CD4-positive, alpha-beta T cell treated with Interferon alpha-2 for 1 hour (primary cell): ENCODE data around the gene LDLRAD3.

Source experiments
- DNase-seq, 2 donors: peaks; one replicate each; pipeline ENCODE4 v3.0.0-alpha.2; 2020 to 2022

LDLRAD3 gene

DNA sequence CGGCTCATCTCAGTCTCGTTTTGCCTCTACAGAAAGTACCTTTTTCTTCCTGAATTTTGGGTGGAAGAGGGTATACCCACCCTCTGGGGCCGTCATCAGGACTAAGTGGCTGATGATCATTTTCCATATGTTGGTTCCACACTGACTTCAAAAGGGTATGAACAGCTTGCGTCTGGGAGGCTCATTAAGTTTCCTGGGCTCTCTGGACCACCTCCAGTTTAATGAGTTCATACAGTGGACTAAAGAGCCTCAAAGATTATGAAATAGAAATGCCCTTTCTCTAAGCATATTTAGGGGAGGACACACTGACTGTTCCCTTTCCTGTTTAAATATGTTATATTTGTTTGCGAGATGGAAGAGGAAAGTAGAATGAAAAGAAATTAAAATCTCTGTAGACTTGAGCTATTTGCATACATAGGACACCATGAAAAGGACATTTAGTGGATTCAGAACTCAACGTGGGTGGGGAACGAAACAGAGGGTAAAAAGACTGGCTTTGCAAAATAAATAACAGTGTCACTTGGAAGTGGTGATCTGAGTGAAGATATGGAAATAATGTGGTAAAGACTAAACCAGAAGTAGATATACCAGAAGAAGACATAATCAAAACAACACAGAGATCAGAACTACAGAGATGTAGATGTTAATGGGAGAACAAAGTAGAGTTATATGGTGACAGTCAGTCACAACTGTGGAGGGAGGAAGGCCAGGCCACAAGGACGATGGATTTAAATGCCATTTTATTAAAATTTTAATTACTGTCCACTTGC is 18.7 kb downstream of the LDLRAD3 start:
- no peak for DNase-seq

DNA sequence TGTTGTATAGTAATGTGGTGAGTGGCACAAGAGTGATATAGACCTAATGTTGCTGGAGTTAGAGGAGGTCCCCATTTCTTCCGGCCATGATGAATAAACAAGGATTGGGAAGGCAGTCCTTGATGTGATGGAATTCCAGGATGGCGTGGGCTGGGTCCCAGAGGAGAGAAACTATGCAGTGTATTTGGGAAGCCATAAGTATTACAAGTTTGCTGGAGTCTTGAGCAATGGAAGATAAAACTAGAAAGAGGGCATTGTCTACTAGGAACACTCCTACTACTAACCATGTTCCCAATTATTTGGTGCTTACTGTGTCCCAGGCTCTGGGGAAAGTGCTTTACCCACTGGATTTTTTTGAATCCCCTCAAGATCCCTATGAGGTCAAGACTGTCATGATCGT is 20.0 kb downstream of the LDLRAD3 start:
- no peak for DNase-seq

DNA sequence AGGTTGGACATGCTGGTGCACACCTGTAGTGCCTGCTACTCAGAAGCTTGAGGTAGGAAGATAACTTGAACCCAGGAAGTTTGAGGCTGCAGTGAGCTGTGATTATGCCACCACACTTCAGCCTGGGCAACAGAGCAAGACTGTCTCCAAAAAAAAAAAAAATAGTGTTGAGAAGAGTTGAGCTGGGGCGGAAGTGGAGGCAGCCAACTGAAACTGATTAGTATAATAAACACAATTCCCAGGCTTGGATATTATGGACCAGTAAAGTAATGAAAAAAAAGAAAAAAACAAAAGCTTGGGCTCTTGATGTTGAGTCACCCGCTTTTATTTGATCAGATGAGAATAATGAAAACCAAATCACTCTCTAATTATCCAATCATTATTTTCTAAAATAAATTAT is 21.0 kb downstream of the LDLRAD3 start:
- no peak for DNase-seq

DNA sequence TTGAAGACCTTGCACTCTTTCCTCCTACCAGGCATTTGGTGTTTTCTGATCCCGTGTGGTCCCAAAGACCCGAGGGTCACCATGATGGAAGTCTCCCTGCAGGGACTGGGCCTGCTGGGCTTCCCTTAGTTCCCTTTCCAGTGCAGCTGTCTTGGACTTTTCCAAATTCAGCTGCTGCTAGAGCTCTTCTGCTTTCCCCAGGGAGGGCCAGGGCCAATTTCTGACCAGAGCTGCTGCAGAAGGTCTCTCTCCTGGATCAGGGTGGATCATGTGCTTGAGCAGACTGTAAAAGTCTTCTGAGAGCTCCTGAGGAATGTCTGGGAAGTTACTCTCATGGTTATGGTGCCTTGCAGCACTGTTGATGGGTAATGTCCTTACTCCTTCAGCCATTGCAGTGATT is 23.2 kb downstream of the LDLRAD3 start:
- DNase-seq = no peak

DNA sequence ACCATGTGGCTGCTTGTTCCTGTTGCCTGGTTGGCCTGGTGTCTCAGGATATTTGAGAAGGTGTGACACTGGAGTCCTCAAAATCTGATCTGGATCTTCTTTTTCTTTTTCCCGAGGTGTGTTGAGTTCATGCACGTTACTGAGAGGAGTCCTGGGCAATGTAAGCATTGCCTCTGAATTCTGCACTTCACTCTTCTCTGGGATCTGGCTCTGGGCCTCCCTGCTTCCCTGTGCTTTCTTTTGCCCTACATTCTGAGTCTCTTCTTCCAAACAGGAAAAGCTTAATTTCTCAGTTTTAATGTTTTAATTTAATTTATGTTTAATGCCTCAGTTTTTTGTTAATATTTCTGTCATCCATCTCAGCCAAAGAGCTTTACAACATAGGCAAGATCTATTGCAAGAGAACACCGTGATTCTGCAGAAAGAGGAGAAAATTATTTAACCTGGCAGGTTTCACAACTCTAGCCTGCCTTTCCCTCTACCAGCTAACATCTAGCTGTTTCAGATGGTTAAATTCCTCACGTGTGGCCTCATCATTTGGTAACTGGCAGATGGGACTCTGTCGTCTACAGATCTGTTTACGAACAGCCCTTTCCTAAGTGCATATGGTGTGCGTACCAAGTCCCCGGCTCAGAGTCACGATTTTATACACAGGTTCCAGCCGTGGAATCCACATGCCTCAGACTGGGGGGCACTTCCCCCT is 24.7 kb downstream of the LDLRAD3 start:
- no peak for DNase-seq

DNA sequence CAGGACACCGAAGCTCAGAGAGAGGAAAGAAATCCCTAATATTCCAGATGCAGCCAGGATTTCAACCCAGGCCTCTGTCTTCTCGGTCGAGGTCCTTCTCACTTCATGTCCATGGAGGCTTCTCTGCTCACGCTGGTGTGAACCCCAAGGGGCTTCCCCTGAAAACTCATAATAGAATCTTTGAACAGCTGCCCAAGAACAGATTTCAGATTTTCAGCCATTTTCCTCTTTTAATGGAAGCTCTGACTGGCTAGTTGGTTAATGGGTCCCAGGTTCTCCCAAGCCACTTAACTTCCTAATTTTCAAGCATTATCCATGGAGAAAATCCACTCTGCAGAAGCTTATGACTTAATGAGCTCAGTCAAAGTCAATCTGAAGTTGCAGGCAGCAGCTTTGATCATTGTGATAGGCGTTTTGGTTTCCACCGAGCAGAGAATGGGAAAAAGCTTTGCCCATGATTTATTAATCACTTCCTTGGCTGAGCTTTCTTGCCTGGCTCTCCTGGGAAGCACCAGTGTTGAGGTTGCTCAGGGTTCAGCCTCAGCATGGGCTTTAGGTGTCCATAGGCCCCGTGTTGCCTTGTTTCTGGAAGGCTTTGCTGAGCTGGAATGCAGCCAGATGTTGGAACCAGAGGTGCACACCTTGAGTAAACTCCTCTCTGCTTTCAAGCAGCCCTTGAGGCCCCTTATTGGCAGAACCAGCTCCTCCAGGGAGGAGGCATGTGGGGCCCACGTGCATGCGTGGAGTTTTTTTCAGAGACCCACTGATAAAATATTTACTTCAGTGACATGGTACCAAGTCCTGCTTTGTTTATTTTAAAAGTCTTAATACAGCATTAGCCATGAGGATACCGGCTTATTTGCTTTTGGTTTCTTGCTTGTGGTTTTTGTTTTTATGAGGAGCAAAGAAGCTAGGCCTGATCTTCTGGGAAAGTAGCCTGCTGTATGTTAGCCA is 25.5 kb downstream of the LDLRAD3 start:
- no peak for DNase-seq

DNA sequence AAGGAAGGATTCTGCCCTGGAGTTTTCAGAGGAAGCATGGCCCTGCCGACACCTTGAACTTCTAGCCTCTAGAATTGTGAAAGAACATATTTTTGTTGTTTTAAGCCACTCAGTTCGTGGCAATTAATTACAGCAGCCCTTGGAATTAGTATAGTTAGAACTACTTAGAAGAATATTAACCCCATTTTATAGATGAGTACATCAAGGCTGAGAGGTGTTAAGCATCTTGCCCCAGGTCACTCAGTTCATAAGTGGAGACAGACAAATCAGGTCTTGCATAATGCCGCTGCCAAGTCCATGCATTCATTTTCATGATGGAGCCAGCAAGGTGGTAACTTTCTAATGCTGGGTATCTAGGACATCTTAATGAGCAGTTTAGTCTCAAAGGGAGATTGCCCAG is 26.6 kb downstream of the LDLRAD3 start:
- DNase-seq = no peak

DNA sequence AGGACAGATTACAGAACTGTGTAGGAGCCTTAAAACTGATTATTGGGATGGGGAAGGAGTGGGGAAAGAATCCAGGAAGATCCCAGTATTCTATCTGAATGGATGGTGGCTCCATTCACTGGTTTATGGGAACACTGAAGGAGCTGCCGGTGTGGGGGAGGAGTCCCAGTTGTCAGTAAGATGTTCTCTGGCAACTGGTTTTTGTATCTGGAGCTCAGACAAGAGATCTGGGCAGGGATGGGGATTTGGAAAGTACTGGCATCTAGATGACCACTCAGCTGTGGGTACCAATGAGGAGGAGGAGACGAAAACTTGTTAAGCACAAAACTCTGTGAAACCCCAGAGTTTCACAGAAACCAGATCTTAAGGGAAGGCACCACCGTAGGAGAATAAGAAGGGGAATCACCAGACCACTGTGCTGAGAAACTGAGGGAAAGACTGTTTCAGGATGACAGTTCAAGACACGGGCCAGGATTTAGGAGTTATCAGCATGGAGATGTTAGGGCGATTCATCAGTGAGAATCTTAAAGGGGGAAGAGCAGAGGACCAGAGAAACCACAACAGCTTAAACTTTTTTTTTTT is 28.1 kb downstream of the LDLRAD3 start:
- DNase-seq = no peak

DNA sequence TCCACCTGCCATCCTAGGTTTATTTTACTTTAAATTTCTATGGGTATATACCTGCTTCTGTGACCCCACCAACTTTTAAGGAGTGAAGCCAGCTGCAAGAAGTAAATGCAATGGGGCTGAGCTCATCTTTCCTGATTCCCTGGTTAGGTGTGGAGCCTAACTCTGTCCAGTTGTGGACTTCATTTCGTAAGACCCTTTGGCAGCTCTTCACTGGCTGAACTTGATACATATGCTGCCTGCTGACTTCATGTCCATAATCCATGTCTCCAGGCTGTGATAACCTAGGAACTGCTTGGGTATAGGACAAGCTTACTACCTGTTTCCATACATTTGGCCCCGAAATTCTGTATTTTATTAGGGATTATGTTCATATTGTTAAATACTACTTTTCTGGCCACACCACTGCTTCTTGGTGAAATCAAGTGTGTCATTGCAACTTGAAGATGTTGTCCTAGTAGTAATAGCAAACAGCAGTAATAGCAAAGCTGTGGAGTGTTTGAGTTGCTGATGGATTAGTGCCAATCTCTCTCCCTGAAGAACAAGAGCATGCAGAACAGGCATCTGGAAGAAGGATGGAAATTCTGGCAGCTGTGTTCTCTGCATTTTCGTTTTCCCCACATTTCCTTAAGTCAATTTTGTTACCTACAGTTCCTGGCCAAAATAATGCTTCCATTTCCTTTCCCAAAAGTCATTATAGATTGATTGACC is 31.2 kb downstream of the LDLRAD3 start:
- DNase-seq = no peak

DNA sequence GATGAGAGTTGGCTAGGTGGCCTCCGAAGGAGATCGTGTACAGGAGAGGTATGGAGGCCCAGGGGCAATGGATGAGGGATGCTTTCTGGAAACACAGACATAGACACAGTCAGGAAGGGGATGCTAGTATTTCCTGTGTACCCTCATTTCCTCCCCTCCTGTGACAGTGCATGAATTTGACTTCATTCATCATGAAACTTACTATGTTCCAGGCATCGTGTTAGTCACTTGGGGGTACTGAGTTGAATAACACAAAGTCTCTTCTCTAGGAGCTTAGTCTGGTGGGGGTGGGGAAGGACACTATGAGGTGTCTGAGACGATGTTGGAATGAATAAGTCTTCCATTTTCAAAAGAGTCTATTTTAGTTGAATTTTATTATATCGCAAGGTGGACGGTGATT is 32.6 kb downstream of the LDLRAD3 start:
- no peak for DNase-seq

DNA sequence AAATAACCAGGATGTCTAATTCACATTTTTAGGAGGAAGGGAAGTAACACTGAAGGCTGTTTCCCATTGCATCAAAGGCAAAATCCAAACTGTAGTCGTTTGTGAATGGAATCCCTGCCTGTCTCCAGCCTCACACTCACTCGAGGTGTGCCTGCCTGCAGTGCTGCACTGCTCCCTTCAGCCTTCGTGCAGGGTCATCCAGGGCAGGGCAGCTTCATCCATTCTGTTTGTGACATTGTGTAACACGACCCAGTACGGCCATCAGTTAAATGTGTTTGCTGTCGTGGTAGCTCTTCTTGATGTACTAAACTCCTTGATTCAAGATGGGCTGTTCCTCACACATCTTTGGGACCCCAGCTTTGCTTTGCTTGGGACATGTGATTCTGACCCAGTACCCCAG is 34.3 kb downstream of the LDLRAD3 start:
- DNase-seq = no peak

DNA sequence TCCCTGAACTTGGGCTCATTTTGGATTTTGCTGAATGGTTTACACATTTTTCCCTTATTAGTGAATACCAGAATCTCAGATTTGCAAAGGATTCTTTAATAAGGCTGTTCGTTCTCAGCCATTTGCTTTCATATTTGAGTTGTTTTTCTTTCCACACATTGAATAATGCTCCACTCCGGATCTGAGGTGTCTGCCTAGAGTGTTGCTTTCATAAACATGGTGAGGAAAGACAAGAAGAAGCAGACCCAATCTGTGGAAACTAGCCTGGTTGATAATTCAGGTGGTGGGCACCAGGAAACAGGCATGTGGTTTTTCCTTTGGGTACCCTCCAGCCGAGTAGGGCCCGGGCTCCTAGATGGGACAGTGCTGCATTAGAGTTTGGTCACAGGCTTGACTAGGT is 35.0 kb downstream of the LDLRAD3 start:
- DNase-seq = no peak

DNA sequence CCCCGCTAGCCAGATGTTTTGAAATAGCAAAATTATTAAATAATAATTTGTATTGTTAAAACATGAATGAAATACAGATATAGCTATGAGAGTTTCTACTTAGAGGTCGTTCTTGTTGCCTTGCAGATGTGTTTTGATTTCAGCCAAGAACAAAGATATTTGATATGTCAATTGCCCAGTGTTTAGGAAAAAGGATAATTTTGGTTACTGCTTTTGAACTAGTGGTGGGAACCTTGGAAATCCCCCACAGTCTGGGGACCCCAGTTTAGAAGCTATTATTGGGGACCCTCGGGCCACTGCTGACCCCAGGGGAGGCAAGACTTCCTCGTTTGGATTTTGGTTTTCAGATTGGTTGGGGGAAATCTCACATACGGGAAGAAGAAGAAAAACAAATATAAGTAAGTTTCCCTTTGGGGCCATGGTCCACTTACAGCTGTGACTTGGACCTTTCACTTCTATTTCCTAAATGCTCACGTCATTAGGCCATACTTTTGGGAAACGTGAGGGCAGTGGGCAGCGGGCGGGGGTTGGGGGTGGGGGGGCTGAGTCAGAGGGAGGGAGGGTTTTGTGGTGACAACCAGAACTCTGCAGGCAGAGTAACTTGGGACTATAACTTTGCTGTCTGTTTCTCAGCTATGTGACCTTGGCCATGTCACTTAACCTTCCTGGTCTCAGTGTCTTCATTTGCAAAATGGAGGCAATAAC is 37.0 kb downstream of the LDLRAD3 start:
- DNase-seq = peak in 1 of 2 donors; percentile 2

DNA sequence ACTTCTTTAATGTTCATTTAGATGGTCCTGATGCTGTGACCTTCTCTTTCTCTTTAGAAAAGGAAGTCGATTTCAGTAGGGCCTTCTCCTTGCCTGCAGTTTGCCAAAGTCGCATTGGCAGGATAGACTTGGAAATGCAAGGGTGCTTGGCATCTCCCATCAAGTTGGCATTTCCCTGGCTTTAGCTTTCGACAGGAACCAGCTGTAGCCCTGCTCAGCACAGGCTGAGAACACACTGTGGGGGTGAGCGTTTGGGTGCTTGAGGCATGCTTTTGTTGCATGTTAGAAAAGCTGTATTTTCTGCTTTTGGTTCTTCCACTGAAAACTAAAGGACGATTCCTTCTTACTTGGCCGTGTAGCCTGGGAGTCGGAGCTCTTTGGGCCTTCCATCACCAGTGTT is 37.7 kb downstream of the LDLRAD3 start:
- no peak for DNase-seq

DNA sequence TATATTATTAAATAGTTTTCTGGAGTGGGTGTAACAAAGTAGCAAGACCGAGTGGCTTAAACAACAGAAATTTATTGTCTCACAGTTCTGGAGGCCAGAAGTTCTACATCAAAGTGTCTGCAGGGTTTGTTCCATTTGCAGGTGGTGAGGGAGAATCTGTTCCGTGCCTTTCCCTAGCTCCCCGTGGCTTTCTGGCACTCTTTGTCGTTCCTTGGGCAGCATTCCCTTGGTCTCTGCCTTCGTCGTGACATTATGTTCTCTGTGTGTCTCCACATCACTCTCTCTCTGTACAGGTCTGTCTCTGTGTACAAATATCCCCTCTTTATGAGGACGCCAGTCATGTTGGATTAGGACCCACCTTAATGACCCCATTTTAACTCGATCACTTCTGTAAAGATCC is 38.2 kb downstream of the LDLRAD3 start:
- DNase-seq = no peak

DNA sequence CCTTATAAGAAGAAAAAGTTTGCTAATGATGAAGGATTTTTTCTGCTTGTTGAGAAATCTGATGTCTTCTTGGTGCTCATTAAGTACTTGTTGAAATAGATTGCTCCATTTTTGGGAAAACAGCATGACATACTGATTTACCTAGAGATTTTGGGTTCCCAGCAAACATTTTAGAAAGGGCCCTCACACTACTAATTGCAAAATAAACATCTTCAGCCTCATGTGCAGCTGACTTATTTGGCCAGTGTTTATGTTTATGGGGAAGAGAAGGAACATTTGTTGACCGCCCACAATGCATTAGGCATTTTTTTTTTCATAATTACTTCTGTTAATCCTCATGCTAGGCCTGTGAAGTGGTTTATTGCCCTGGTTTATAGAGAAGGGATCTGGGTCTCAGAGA is 40.1 kb downstream of the LDLRAD3 start:
- no peak for DNase-seq

DNA sequence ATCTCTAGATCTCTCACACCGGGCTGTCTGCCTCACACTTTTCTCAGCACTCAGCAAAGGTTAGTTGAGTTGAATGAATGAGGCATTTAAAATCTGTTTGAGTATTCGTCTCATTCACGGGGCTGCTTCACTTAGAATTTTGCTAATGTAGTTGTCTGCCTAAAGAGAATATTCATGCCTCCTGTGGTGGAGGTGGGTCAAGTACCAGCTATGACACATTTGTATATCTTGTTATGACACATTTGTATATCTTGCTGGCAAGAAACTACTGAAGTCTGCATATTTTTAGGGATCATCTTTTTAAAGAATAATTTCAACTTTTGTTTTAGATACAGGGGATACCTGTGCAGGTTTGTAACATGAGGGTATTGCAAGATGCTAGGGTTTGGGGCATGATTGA is 43.1 kb downstream of the LDLRAD3 start:
- DNase-seq = no peak

DNA sequence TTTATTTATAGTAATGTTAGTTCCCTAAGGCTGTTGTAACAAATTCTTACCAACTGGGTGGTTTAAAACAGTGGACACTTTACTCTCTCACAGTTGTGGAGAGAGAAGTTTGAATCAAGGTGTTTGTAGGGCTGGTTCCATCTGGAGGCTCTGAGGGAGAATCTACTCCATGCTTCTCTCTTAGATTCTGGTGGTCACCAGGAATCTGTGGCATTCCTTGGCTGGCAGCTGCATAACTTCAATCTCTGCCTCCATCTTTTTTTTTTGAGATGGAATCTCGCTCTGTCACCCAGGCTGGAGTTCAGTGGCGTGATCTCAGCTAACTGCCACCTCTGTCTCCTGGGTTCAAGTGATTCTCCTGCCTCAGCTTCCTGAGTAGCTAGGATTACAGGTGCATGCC is 46.3 kb downstream of the LDLRAD3 start:
- DNase-seq = no peak

DNA sequence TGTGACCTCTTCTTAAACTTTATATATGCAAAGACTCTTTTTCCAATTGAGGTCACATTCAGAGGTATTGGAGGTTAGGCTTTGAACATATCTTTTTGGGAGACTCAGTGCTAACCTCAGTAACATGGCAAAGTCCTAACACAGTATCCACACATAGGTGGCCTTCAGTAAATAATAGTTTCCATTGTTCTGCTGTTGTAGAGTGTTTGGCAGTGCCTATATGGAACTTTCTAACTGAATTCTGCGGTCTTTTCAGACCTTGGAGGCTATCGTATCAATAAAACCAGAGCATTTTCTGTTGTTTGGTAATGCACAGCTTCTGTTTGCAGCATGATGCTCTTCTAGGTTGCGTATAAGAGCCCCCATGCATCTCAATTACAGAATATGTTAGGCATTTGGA is 47.0 kb downstream of the LDLRAD3 start:
- no peak for DNase-seq

DNA sequence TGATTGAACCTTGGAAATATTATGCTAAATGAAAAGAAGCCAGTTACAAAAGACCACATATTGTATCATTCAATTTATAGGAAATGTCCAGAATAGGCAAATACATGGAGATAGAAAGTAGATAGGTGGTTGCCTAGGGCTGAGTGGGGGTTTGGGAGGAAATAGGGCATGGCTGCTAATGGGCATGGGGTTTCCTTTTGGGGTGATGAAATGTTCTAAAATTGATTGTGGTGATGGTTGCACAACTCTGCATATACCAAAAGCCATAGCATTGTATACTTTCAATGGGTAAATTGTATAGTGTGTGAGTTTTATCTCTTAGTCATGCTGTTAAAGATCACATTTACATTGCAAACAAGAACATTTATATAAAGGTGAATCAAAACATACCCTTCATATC is 48.7 kb downstream of the LDLRAD3 start:
- no peak for DNase-seq

DNA sequence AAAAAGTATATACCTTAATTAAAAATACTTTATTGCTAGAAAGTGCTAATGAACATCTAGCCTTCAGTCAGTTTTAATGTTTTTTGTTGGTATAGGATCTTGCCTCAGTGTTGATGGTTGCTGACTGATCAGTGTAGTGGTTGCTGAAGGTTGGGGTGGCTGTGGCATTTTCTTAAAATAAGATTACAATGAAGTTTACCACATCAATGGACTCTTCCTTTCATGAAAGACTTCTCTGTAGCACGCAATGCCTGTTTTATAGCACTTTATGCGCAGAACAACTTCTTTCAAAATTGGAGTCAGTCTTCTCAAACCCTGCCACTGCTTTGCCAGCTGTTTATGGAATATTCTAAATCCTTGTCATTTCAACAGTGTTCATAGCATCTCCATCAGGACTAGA is 50.6 kb downstream of the LDLRAD3 start:
- DNase-seq = no peak
